Keratinocyte (primary cell): ENCODE data around the gene MRTO4.

Experiments
- CTCF ChIP-seq, 3 experiments: IDR thresholded peaks in 1 of 3; conservative IDR thresholded peaks in 1 of 3; optimal IDR thresholded peaks in 1 of 3; 2 replicates in 2 of 3; 3 replicates in 1 of 3; pipeline versions ENCODE3 to v1.5.1; 2011; ENCODE audit warnings: low read length in 3 of 3, mild to moderate bottlenecking in 3 of 3, moderate library complexity in 2 of 3, control low read depth in 1 of 3, inconsistent platforms in 1 of 3; ENCODE audit not compliant: insufficient read depth in 2 of 3; ENCODE audit errors: extremely low read depth in 1 of 3
- EZH2 ChIP-seq: IDR thresholded peaks from one replicate; pipeline ENCODE4 v1.6.1; 2012; ENCODE audit warnings: inconsistent platforms, mild to moderate bottlenecking, low read length, moderate library complexity

GRCh38 chr1:19210772-19211549 lies 40.6 kb upstream of the MRTO4 start:
- TF ChIP-seq CTCF (optimal IDR thresholded peaks at IDR 0.05 in 1 of 3, IDR thresholded peaks at IDR 0.05 in 1 of 3, conservative IDR thresholded peaks at IDR 0.05 in 1 of 3; ENCODE audit: extremely low read depth in 1 of 3, insufficient read depth in 2 of 3, low read length in 3 of 3) (no peak), EZH2 (no peak)
